Lower lobe of right lung (tissue), 2 donors: ENCODE data around the gene DNAJB12. TPM values are rescaled to one million over a fixed set of nuclear protein-coding genes. Genes with fewer than 3 reads are reported as not detected.
A peak's percentile ranks its signal among the peaks of the same experiment; 100 is the strongest.

Source experiments
- ATAC-seq, 2 donors: fragments of 200-7000 bp; cut with Tn5 transposase; one replicate each; pipeline ENCODE4 v1.9.1; 2020 to 2022; ENCODE audit warnings: mild to moderate bottlenecking in 2 of 2, moderate library complexity in 2 of 2
- DNase-seq: peaks from one replicate; pipeline ENCODE4 v3.0.0-alpha.2; 2020
- H3K27ac ChIP-seq: fragments of 200-600 bp; one replicate; pipeline ENCODE4 v1.8.0; 2022
- H3K27me3 ChIP-seq: fragments of 200-600 bp; one replicate; pipeline ENCODE4 v1.8.0; 2022; ENCODE audit warnings: low read depth
- H3K36me3 ChIP-seq: fragments of 200-600 bp; one replicate; pipeline ENCODE4 v1.8.0; 2022; ENCODE audit warnings: mild to moderate bottlenecking
- H3K4me1 ChIP-seq: fragments of 200-600 bp; one replicate; pipeline ENCODE4 v1.8.0; 2022
- H3K4me3 ChIP-seq: fragments of 200-600 bp; one replicate; pipeline ENCODE4 v1.8.0; 2022; ENCODE audit warnings: mild to moderate bottlenecking
- H3K9me3 ChIP-seq: fragments of 200-600 bp; one replicate; pipeline ENCODE4 v1.8.0; 2022
- intact Hi-C: fragments of 100-400 bp; cut with DNase I; formaldehyde crosslinking; loops from one replicate; pipeline ENCODE4 v1.11.0; 2022
- total RNA-seq: library from RNA; stranded (reverse); fragmentation: NEBNext Ultra II Directional; extraction: Animal tissue kit (Norgen Biotek cat#: 25700); gene quantifications from one replicate; pipeline ENCODE4 v1.2.1, GENCODE V29; 2021
- TF ChIP-seq, protein P1 (sequence below): fragments of 200-600 bp; IDR thresholded peaks from one replicate; pipeline ENCODE4 v1.8.0; 2022; ENCODE audit warnings: antibody characterized with exemption, mild to moderate bottlenecking
- donor health status: DM: no; HTN: yes; CAD: no; lungs with severe emphysema.

Gene DNAJB12
- total RNA-seq, 1 donor from 2014 or later: 44.7 TPM

DNA sequence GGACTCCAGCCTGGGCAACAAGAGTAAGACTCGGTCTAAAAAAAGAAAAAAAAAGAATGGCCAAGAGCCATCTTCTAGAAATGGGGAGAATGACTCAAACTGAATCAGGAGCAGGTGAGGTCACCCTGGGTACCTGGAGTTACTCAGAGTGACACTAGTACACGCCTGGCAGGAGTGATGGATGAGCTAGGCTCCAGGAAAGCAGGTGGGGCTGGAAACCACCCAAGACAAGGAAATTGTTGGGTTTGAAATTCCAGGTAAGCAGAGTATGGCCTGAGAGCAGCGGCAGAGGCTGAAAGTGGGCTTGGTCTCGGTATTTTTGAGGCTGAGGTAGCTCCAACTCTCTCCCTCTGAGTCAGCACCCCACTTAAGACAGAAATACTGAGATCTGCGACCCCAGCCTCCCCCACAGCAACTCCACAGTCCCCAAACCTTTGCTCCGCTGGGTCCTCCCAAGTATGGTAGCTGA lies 62.5 kb downstream of the DNAJB12 start:
- Histone ChIP-seq H3K27me3 (no peaks in the 10 kb centered on the region), H3K4me3 (no peak overlapping the region), H3K4me1 (peaks cover 14% of the 10 kb centered on the region), H3K9me3 (no peaks in the 10 kb centered on the region), H3K36me3 (no peaks in the 10 kb centered on the region), H3K27ac (no peak overlapping the region)
- ATAC-seq (no peak), DNase-seq (no peak)
- intact Hi-C loops: no loop called here
- TF ChIP-seq, protein P1, sequence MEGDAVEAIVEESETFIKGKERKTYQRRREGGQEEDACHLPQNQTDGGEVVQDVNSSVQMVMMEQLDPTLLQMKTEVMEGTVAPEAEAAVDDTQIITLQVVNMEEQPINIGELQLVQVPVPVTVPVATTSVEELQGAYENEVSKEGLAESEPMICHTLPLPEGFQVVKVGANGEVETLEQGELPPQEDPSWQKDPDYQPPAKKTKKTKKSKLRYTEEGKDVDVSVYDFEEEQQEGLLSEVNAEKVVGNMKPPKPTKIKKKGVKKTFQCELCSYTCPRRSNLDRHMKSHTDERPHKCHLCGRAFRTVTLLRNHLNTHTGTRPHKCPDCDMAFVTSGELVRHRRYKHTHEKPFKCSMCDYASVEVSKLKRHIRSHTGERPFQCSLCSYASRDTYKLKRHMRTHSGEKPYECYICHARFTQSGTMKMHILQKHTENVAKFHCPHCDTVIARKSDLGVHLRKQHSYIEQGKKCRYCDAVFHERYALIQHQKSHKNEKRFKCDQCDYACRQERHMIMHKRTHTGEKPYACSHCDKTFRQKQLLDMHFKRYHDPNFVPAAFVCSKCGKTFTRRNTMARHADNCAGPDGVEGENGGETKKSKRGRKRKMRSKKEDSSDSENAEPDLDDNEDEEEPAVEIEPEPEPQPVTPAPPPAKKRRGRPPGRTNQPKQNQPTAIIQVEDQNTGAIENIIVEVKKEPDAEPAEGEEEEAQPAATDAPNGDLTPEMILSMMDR: no peak

DNA sequence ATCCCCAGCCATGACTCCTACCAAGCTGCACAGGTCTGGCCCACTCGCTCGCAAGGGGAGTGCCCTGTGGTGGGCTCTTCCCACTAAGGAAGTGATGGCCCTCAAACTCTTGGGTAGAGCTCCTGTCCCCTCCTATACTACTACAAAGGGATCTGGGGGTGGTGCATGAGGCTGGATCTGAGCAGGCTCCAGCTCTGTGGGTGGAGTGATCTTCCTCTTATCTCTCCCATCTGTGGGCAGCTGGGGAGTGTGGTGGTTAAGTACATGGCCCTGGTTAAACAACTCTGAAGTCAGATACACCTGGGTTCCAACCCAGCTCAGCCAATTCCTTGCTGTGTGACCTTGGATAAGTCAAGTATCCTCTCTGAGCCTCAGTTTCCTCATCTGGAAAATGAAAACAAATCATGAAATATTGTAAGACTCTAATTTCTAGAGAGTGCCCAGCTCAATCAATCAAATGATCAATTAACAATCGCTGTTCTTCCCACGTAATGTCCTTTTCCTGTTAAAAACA lies 63.6 kb downstream of the DNAJB12 start:
- H3K36me3 ChIP-seq: no peaks in the 10 kb centered on the region
- intact Hi-C loops: no loop called here
- H3K27me3 ChIP-seq: no peaks in the 10 kb centered on the region
- DNase-seq: no peak
- H3K4me3 ChIP-seq: no peak overlapping the region
- no peak overlapping the region for H3K27ac ChIP-seq
- TF ChIP-seq, protein P1: no peak
- peak in 1 of 2 donors; percentile 7 for ATAC-seq
- H3K9me3 ChIP-seq: no peaks in the 10 kb centered on the region
- H3K4me1 ChIP-seq: peaks cover 2% of the 10 kb centered on the region

DNA sequence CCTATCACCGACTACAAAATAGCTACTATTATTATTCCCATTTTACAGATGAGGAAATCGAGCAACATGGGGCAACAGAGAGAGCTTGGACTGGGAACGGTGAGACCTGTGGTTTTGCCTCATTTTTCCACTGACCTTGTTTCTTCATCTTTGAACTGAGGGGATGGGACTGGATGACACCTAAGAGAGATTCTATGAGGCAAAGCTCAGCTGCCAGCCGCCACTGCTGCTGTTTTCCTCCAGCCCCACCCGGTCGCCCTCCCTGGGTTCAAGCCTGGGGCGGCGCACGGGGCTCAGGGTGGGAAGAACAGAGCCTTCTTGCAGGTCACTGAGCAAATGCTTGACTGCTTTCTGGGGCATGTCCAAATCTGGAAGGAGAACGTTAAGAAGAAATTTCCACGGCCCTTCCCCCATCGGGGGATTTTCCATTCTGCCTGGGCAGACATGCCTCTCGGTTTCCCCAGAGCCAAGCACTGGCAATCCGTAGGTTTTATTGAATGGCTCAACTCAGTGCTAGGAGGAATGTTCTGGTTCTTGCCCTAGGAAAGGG lies 68.7 kb downstream of the DNAJB12 start:
- DNase-seq: no peak
- H3K4me3 ChIP-seq: no peak overlapping the region
- H3K4me1 ChIP-seq: peaks cover 5% of the 10 kb centered on the region
- TF ChIP-seq, protein P1: no peak
- no peaks in the 10 kb centered on the region for H3K9me3 ChIP-seq
- H3K27me3 ChIP-seq: no peaks in the 10 kb centered on the region
- intact Hi-C loops: no loop called here
- no peak for ATAC-seq
- H3K36me3 ChIP-seq: no peaks in the 10 kb centered on the region
- no peak overlapping the region for H3K27ac ChIP-seq

DNA sequence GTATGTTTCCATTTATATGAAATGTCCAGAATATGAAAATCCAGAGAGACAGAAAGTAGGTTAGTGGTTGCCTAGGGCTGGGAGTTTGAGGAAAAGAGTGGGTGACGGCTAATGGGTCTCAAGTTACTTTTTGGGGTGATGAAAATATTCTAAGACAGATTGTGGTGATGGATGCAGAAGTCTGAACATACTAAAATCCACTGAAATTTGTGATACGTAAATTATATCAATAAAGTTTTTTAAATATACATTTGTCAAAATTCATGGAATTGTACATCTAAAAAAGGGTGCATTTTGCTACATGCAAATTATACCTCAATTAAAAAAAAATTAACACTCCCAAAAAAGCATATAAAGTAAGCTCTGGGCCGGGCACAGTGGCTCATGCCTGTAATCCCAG lies 71.6 kb downstream of the DNAJB12 start:
- Histone ChIP-seq H3K4me1 (peaks cover 5% of the 10 kb centered on the region), H3K4me3 (no peak overlapping the region), H3K27ac (no peak overlapping the region), H3K9me3 (no peaks in the 10 kb centered on the region), H3K36me3 (no peaks in the 10 kb centered on the region), H3K27me3 (no peaks in the 10 kb centered on the region)
- intact Hi-C loops: no loop called here
- ATAC-seq (no peak), DNase-seq (no peak)
- TF ChIP-seq, protein P1: no peak

Other genes starting within 250 kb of the DNAJB12 start
- 113 TPM for gene ANAPC16, start 138.9 kb downstream of the DNAJB12 start, total RNA-seq
- gene ASCC1, start 138.6 kb downstream of the DNAJB12 start, total RNA-seq: 23.9 TPM
- gene DDIT4, start 81.0 kb downstream of the DNAJB12 start, total RNA-seq: 161 TPM